Measurements from ENCODE around the gene SLC4A5.

GRCh38 chr2:74301262-74301661 lies 42.0 kb downstream of the SLC4A5 start:
- no peak for TF ChIP-seq POLR2A (IDR thresholded peaks at IDR 0.05)
- no peak for TF ChIP-seq CTCF (IDR thresholded peaks at IDR 0.05)

Data from thyroid gland (tissue), 4 donors.